AG09309 (cell line): Measurements from ENCODE around the gene ACAN.

Experiments used
- DNase-seq: peaks from one replicate; pipeline ENCODE4 v3.0.0-alpha.2; 2010; ENCODE audit warnings: low read depth
- H3K4me3 ChIP-seq: 2 replicates; pipeline ENCODE4 v1.5.1; 2011; ENCODE audit warnings: mild to moderate bottlenecking, low read depth, low read length, moderate library complexity; ENCODE audit not compliant: control insufficient read depth
- TF ChIP-seq, protein P1 (sequence below): IDR thresholded peaks from 2 replicates; pipeline ENCODE4 v1.5.1; 2011; ENCODE audit warnings: mild to moderate bottlenecking, low read depth, low read length, inconsistent platforms; ENCODE audit not compliant: insufficient read depth, control insufficient read depth; ENCODE audit errors: missing control alignments

The ACAN gene

DNA sequence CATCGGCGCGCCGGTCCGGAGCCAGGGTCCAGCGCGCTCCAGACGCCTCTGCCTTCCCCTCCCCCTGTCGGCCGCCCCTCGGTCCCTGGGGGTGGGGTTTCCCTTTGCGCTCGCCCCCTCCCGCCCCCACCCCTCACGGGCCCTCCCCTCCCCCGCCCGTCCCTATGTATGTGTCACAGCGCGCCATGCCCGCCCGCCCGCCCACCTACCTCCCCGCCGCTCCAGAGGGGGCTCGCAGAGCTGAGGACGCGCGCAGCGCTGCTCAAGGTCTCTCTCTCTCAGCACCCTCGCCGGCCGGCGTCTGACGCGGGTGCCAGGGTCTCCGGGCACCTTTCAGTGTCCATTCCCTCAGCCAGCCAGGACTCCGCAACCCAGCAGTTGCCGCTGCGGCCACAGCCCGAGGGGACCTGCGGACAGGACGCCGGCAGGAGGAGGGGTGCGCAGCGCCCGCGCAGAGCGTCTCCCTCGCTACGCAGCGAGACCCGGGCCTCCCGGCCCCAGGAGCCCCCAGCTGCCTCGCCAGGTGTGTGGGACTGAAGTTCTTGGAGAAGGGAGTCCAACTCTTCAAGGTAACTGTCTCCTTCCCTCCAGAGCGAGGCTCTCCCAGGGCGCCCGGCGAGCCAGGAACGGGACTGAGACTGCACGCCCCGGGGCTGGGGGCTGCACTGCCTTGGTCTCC is at the start of gene ACAN:
ACAN (plus strand) TSS at position 196 of the 679 bp plus-strand sequence. CDS start 32,771 bp downstream, outside the sequence.
- H3K4me3 ChIP-seq: peak within 1 kb of the TSS; percentile 23
- no peak for DNase-seq
- TF ChIP-seq, protein P1, sequence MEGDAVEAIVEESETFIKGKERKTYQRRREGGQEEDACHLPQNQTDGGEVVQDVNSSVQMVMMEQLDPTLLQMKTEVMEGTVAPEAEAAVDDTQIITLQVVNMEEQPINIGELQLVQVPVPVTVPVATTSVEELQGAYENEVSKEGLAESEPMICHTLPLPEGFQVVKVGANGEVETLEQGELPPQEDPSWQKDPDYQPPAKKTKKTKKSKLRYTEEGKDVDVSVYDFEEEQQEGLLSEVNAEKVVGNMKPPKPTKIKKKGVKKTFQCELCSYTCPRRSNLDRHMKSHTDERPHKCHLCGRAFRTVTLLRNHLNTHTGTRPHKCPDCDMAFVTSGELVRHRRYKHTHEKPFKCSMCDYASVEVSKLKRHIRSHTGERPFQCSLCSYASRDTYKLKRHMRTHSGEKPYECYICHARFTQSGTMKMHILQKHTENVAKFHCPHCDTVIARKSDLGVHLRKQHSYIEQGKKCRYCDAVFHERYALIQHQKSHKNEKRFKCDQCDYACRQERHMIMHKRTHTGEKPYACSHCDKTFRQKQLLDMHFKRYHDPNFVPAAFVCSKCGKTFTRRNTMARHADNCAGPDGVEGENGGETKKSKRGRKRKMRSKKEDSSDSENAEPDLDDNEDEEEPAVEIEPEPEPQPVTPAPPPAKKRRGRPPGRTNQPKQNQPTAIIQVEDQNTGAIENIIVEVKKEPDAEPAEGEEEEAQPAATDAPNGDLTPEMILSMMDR: no peak

DNA sequence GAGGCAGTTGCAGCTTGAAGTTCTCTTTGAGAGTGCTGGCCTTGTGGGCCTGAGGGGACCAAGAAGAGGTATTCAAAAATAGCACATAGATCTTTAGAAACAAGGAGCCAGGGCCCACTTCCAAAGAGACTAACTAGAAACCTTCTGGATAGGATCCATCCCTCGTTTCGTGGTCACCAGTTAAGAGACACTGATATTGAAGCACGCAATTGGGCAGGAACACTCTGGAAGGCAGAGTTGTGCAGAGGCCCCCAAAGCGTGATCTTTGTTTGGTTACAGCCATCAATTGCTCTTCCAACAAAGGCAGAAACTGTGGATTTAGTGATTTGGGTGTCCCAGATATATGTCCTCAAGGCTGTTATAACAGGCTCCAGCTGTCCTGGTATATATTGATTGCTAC is 46.7 kb upstream of the ACAN start:
- no peak for DNase-seq
- TF ChIP-seq, protein P1: no peak

DNA sequence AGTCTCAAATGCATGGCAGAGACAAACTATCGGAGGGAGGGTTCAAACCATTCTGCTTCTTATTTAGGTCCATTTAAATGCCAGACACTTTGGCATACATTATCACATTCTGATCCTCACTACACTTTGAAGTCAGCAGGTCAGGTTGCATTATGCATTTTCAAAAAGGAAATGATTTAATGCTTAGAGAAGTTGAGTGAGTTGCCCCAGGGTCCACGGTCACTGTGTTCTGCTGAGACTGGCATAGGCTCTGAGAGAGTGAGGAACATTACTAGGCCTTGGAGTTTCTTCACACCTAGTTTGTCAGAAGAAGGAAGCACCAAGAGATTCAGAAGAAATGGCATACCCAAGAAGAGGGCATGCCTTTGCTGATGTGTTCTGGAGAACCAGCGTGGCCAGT is 46.3 kb upstream of the ACAN start:
- TF ChIP-seq, protein P1: no peak
- DNase-seq: no peak
- no peak overlapping the region for H3K4me3 ChIP-seq

More for the DNA sequence above, 46.7 kb upstream of the ACAN start:
- no peak overlapping the region for H3K4me3 ChIP-seq

DNA sequence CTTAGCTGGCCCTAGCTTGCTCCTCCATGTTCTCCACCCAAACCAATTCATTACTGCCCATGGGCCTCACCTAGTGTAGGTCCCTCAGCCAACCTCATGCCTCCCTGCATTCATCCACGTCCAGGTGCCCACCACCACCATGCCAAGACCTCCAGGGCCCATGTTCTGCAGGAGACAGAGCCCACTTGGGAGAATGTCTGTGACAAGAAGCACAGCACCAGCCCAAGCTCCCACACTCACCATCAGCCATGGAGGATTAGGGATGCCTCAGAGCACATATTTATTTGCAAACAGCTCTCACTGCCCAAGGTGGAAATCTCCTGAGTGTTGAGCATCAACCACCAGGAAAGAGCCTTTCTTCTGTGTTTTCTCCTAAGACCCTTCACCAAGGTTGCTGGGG is 43.4 kb upstream of the ACAN start:
- TF ChIP-seq, protein P1: no peak
- no peak for DNase-seq
- H3K4me3 ChIP-seq: no peak overlapping the region

DNA sequence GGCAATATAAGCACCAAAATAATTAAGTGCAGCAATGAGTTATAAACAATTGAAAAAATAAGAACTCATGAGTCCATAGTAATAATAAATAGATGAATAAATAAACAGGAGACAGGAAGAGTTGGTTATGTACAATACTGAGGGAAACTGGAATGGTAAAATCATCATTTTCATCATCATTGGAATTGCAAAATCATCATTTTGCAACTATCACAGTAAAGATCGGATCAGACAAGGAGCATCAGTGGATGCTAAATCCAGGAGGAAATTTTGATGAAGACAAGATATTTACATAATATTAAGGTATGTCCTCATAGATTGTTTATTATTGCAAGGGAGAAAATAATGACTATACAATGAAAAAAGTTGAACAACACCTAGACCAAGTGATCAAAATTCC is 38.8 kb upstream of the ACAN start:
- no peak for DNase-seq
- TF ChIP-seq, protein P1: no peak
- H3K4me3 ChIP-seq: no peak overlapping the region

DNA sequence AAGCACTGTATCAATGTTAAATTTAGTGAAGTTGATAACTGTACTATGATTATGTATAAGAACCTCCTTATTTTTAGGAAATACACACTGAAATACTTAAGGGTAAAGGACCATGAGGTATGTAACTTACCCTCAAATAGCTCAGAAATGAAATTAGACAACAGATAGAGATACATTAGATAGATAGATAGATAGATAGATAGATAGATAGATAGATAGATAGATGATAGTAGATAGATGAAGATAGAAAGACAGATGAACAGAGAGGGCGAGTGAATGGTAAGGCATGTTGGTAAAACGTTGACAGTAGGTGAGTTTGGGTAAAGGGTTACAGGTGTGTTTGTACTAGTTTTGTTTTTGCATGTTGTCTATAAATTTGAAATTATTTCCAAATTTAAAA is 38.0 kb upstream of the ACAN start:
- TF ChIP-seq, protein P1: no peak
- DNase-seq: no peak

More for the DNA sequence above, 38.0 kb upstream of the ACAN start:
- no peak overlapping the region for H3K4me3 ChIP-seq
